PC-3 (cell line): ENCODE measurements around the gene ALDH7A1. TPM values are rescaled to one million over a fixed set of nuclear protein-coding genes. Genes with fewer than 3 reads are reported as not detected.

Experiments used
- ATAC-seq: fragments of 200-7000 bp; cut with Tn5 transposase; 2 replicates; pipeline ENCODE4 v1.9.1; 2020; ENCODE audit warnings: mild to moderate bottlenecking, moderate library complexity
- BruUV-seq: library from RNA; stranded (reverse); fragments of 400-500 nt; replicated peaks from 2 replicates; lab custom pipeline; 2021; lab: Mats Ljungman, UMichigan
- CTCF ChIA-PET: fragments of 300-600 bp; sonication (Branson Sonifier 250); formaldehyde crosslinking; loops from one replicate; lab custom pipeline; 2022; ENCODE audit warnings: antibody characterized with exemption; lab: Charles Lee
- POLR2A ChIA-PET: fragments of 300-600 bp; sonication (Branson Sonifier 250); formaldehyde crosslinking; loops from one replicate; lab custom pipeline; 2022; ENCODE audit warnings: antibody characterized with exemption; ENCODE audit not compliant: unreplicated experiment; lab: Charles Lee
- DNase-seq: peaks from one replicate; pipeline ENCODE4 v3.0.0-alpha.2; 2015
- H2AFZ ChIP-seq: fragments of 300-600 bp; sonication (generic); 2 replicates; pipeline ENCODE4 v1.6.0; 2016; ENCODE audit warnings: antibody characterized with exemption, low read length
- H3F3A ChIP-seq: fragments of 300-600 bp; sonication (generic); one replicate; pipeline ENCODE4 v1.6.0; 2017; ENCODE audit warnings: antibody characterized with exemption, low read length, control low read depth, mild to moderate bottlenecking; ENCODE audit not compliant: unreplicated experiment
- H3K27ac ChIP-seq: fragments of 300-600 bp; sonication (generic); 2 replicates; pipeline ENCODE4 v1.5.1; 2016; ENCODE audit warnings: mild to moderate bottlenecking, low read length
- H3K27me3 ChIP-seq: fragments of 300-600 bp; sonication (generic); 2 replicates; pipeline ENCODE4 v1.6.1; 2016; ENCODE audit warnings: low read length, mixed read lengths
- H3K36me3 ChIP-seq: fragments of 300-600 bp; sonication (generic); 2 replicates; pipeline ENCODE4 v1.6.1; 2016; ENCODE audit warnings: low read depth, mixed run types, low read length, mixed read lengths
- H3K4me1 ChIP-seq: fragments of 300-600 bp; sonication (generic); 2 replicates; pipeline ENCODE4 v1.5.1; 2016; ENCODE audit warnings: low read length; ENCODE audit not compliant: insufficient read depth
- H3K4me2 ChIP-seq: fragments of 300-600 bp; sonication (generic); 2 replicates; pipeline ENCODE4 v1.6.0; 2016; ENCODE audit warnings: low read length
- H3K4me3 ChIP-seq: fragments of 300-600 bp; sonication (generic); 2 replicates; pipeline ENCODE4 v1.5.1; 2016; ENCODE audit warnings: mild to moderate bottlenecking, low read length, mixed read lengths
- H3K79me2 ChIP-seq: fragments of 300-600 bp; sonication (generic); 2 replicates; pipeline ENCODE4 v1.6.1; 2017; ENCODE audit warnings: low read length, mixed read lengths
- H3K9ac ChIP-seq: fragments of 300-600 bp; sonication (generic); 2 replicates; pipeline ENCODE4 v1.6.0; 2016; ENCODE audit warnings: mild to moderate bottlenecking, low read length
- H3K9me2 ChIP-seq: fragments of 300-600 bp; sonication (generic); replicated peaks from 2 replicates; pipeline ENCODE4 v1.6.1; 2016; ENCODE audit warnings: mixed run types, low read length, mixed read lengths
- H3K9me3 ChIP-seq: fragments of 300-600 bp; sonication (generic); 2 replicates; pipeline ENCODE4 v1.6.1; 2016; ENCODE audit warnings: low read length, mixed read lengths
- H4K20me1 ChIP-seq: fragments of 300-600 bp; sonication (generic); 2 replicates; pipeline ENCODE4 v1.6.1; 2016; ENCODE audit warnings: low read length, mixed read lengths
- EZH2 ChIP-seq: fragments of 300-600 bp; sonication (generic); IDR thresholded peaks from one replicate; pipeline ENCODE4 v1.6.1; 2017; ENCODE audit warnings: antibody characterized with exemption, mild to moderate bottlenecking, low read length; ENCODE audit not compliant: unreplicated experiment
- EZH2phosphoT487 ChIP-seq: fragments of 300-600 bp; sonication (generic); IDR thresholded peaks from 2 replicates; pipeline ENCODE4 v1.6.1; 2018; ENCODE audit warnings: mild to moderate bottlenecking, antibody characterized with exemption, low read length, borderline replicate concordance
- intact Hi-C: fragments of 100-400 bp; cut with micrococcal nuclease; formaldehyde crosslinking; loops from 2 replicates; pipeline ENCODE4 v1.9.0; 2023
- total RNA-seq: library from RNA; depleted of rRNA; stranded (reverse); fragments of >200 nt; gene quantifications from 2 replicates; pipeline ENCODE4 v1.2.3, GENCODE V29; 2014
- TF ChIP-seq, protein P1 (sequence below): fragments of 300-600 bp; sonication (generic); conservative IDR thresholded peaks from 2 replicates; pipeline ENCODE4 v1.5.1; 2017; ENCODE audit warnings: antibody characterized with exemption, low read depth, mild to moderate bottlenecking, low read length

Gene ALDH7A1
- total RNA-seq, 1 experiment from 2014 or later: 45.9 TPM

DNA sequence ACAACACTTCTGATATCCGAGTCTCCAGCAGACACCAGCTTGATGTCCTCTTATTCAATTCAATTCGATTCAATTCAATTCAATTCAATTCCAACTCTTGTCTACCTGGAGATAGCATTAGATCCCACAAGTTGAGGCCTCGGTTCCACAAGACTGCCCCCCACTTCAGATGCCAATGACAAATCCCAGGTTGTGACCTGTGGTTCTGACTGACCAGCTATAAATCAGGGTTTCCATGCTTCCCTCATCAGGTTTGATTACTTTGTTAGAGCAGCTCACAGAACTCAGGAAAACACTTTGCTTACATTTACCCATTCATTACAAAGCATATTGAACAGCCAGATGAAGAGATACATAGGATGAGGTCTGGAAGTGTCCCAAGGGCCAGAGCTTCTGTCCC lies 82.6 kb downstream of the ALDH7A1 start:
- DNase-seq (no peak), ATAC-seq (no peak)
- Histone ChIP-seq H3K9me3 (no peaks in the 10 kb centered on the region), H4K20me1 (no peaks in the 10 kb centered on the region), H3K9ac (no peak overlapping the region), H3K9me2 (no peaks in the 10 kb centered on the region), H3K4me3 (no peak overlapping the region), H3K4me1 (no peaks in the 10 kb centered on the region), H3F3A (no peaks in the 10 kb centered on the region), H3K27ac (no peak overlapping the region), H3K4me2 (no peak overlapping the region), H3K27me3 (no peaks in the 10 kb centered on the region), H3K79me2 (no peaks in the 10 kb centered on the region), H3K36me3 (no peaks in the 10 kb centered on the region), H2AFZ (no peak overlapping the region)
- TF ChIP-seq EZH2 (no peak), EZH2phosphoT487 (no peak)
- TF ChIP-seq, protein P1, sequence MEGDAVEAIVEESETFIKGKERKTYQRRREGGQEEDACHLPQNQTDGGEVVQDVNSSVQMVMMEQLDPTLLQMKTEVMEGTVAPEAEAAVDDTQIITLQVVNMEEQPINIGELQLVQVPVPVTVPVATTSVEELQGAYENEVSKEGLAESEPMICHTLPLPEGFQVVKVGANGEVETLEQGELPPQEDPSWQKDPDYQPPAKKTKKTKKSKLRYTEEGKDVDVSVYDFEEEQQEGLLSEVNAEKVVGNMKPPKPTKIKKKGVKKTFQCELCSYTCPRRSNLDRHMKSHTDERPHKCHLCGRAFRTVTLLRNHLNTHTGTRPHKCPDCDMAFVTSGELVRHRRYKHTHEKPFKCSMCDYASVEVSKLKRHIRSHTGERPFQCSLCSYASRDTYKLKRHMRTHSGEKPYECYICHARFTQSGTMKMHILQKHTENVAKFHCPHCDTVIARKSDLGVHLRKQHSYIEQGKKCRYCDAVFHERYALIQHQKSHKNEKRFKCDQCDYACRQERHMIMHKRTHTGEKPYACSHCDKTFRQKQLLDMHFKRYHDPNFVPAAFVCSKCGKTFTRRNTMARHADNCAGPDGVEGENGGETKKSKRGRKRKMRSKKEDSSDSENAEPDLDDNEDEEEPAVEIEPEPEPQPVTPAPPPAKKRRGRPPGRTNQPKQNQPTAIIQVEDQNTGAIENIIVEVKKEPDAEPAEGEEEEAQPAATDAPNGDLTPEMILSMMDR: no peak
- no TSS peak for BruUV-seq
- ChIA-PET POLR2A (no interaction called here), CTCF (no interaction called here)
- intact Hi-C loops: no loop called here

- ATAC-seq (no peak), DNase-seq (no peak)
- ChIA-PET POLR2A (no interaction called here), CTCF (no interaction called here)
- Histone ChIP-seq H3K9me2 (no peaks in the 10 kb centered on the region), H3K9me3 (no peaks in the 10 kb centered on the region), H2AFZ (no peak overlapping the region), H3K9ac (no peak overlapping the region), H3K4me3 (no peak overlapping the region), H3F3A (no peaks in the 10 kb centered on the region), H3K4me2 (no peak overlapping the region), H4K20me1 (no peaks in the 10 kb centered on the region), H3K27ac (no peak overlapping the region), H3K27me3 (no peaks in the 10 kb centered on the region), H3K4me1 (no peaks in the 10 kb centered on the region), H3K79me2 (no peaks in the 10 kb centered on the region), H3K36me3 (no peaks in the 10 kb centered on the region)
- BruUV-seq: no TSS peak
- TF ChIP-seq EZH2 (no peak), EZH2phosphoT487 (no peak)
- TF ChIP-seq, protein P1: no peak
- intact Hi-C loops: no loop called here
These were observed 83.1 kb downstream of the ALDH7A1 start for GRCh38 chr5:126511961-126512360.

- no peak overlapping the region for H3K4me3 ChIP-seq
- H3K9me3 ChIP-seq: no peaks in the 10 kb centered on the region
- H3K79me2 ChIP-seq: no peaks in the 10 kb centered on the region
- ChIA-PET POLR2A (no interaction called here), CTCF (no interaction called here)
- H3K27me3 ChIP-seq: no peaks in the 10 kb centered on the region
- no peaks in the 10 kb centered on the region for H3K9me2 ChIP-seq
- no peak for DNase-seq
- BruUV-seq: no TSS peak
- TF ChIP-seq EZH2phosphoT487: no peak
- TF ChIP-seq, protein P1: no peak
- TF ChIP-seq EZH2: no peak
- H3K27ac ChIP-seq: no peak overlapping the region
- intact Hi-C loops: no loop called here
- no peaks in the 10 kb centered on the region for H4K20me1 ChIP-seq
- no peak for ATAC-seq
- no peak overlapping the region for H2AFZ ChIP-seq
- no peak overlapping the region for H3K4me2 ChIP-seq
- H3K9ac ChIP-seq: no peak overlapping the region
- no peaks in the 10 kb centered on the region for H3K36me3 ChIP-seq
- H3K4me1 ChIP-seq: no peaks in the 10 kb centered on the region
- H3F3A ChIP-seq: no peaks in the 10 kb centered on the region
These were observed 85.7 kb downstream of the ALDH7A1 start for GRCh38 chr5:126509339-126509738.
